ENCODE data around the gene PEAK1. TPM values are rescaled to one million over a fixed set of nuclear protein-coding genes. Genes with fewer than 3 reads are reported as not detected.

The PEAK1 gene
- total RNA-seq, 2 donors from 2014 or later, result 25.4 to 38.4 TPM

GRCh38 chr15:77392762-77393470, 27.0 kb downstream of the PEAK1 start:
- Histone ChIP-seq H3K36me3 (ENCODE audit: control insufficient read depth, insufficient read depth, low read length) (no peaks in the 10 kb centered on the region), H3K27me3 (ENCODE audit: control insufficient read depth, insufficient read depth, low read length, poor library complexity, severe bottlenecking) (no peaks in the 10 kb centered on the region), H3K9me3 (ENCODE audit: control insufficient read depth, low read length) (peaks cover 15% of the 10 kb centered on the region), H3K4me1 (ENCODE audit: control insufficient read depth, insufficient read depth, low read length) (no peaks in the 10 kb centered on the region), H3K9ac (ENCODE audit: extremely low read depth, low read length, poor library complexity, severe bottlenecking) (no peak overlapping the region), H3K27ac (ENCODE audit: low read depth, low read length) (no peak overlapping the region), H3K4me3 (ENCODE audit: low read length) (no peak overlapping the region)
- Mint-ChIP-seq H3K27me3 (ENCODE audit: insufficient read depth) (no peaks in the 10 kb centered on the region), H3K36me3 (ENCODE audit: low read depth) (peaks cover 2% of the 10 kb centered on the region), H3K9me3 (peaks cover 8% of the 10 kb centered on the region), H3K27ac (no peak overlapping the region), H3K4me3 (no peak overlapping the region), H3K4me1 (no peaks in the 10 kb centered on the region)
- no peak for TF ChIP-seq CTCF (conservative IDR thresholded peaks at IDR 0.05)
- 95 to 100% methylated on average over 2 to 7 of the region's 7 CpGs for WGBS, 2 experiments (ENCODE audit: insufficient coverage in 1 of 2, insufficient read length in 1 of 2)
- no peak for DNase-seq

GRCh38 chr15:77391372-77391951, 28.4 kb downstream of the PEAK1 start:
- Mint-ChIP-seq H3K4me1 (no peaks in the 10 kb centered on the region), H3K36me3 (ENCODE audit: low read depth) (peaks cover 2% of the 10 kb centered on the region), H3K4me3 (no peak overlapping the region), H3K27ac (no peak overlapping the region), H3K9me3 (peaks cover 5% of the 10 kb centered on the region), H3K27me3 (ENCODE audit: insufficient read depth) (no peaks in the 10 kb centered on the region)
- Histone ChIP-seq H3K4me3 (ENCODE audit: low read length) (no peak overlapping the region), H3K9ac (ENCODE audit: extremely low read depth, low read length, poor library complexity, severe bottlenecking) (no peak overlapping the region), H3K27ac (ENCODE audit: low read depth, low read length) (no peak overlapping the region), H3K27me3 (ENCODE audit: control insufficient read depth, insufficient read depth, low read length, poor library complexity, severe bottlenecking) (no peaks in the 10 kb centered on the region), H3K4me1 (ENCODE audit: control insufficient read depth, insufficient read depth, low read length) (no peaks in the 10 kb centered on the region), H3K36me3 (ENCODE audit: control insufficient read depth, insufficient read depth, low read length) (no peaks in the 10 kb centered on the region), H3K9me3 (ENCODE audit: control insufficient read depth, low read length) (peaks cover 15% of the 10 kb centered on the region)
- WGBS, 2 experiments (ENCODE audit: insufficient coverage in 1 of 2, insufficient read length in 1 of 2), result 87 to 97% methylated on average over 2 to 3 of the region's 3 CpGs
- DNase-seq, result no peak
- no peak for TF ChIP-seq CTCF (conservative IDR thresholded peaks at IDR 0.05)

GRCh38 chr15:77387365-77388105, 32.4 kb downstream of the PEAK1 start:
- Mint-ChIP-seq H3K9me3 (no peaks in the 10 kb centered on the region), H3K27ac (no peak overlapping the region), H3K4me1 (no peaks in the 10 kb centered on the region), H3K27me3 (ENCODE audit: insufficient read depth) (no peaks in the 10 kb centered on the region), H3K36me3 (ENCODE audit: low read depth) (no peaks in the 10 kb centered on the region), H3K4me3 (no peak overlapping the region)
- Histone ChIP-seq H3K9me3 (ENCODE audit: control insufficient read depth, low read length) (no peaks in the 10 kb centered on the region), H3K4me3 (ENCODE audit: low read length) (no peak overlapping the region), H3K36me3 (ENCODE audit: control insufficient read depth, insufficient read depth, low read length) (no peaks in the 10 kb centered on the region), H3K27ac (ENCODE audit: low read depth, low read length) (no peak overlapping the region), H3K4me1 (ENCODE audit: control insufficient read depth, insufficient read depth, low read length) (no peaks in the 10 kb centered on the region), H3K27me3 (ENCODE audit: control insufficient read depth, insufficient read depth, low read length, poor library complexity, severe bottlenecking) (no peaks in the 10 kb centered on the region), H3K9ac (ENCODE audit: extremely low read depth, low read length, poor library complexity, severe bottlenecking) (no peak overlapping the region)
- TF ChIP-seq CTCF (conservative IDR thresholded peaks at IDR 0.05), result no peak
- DNase-seq, result no peak
- WGBS, 2 experiments (ENCODE audit: insufficient coverage in 1 of 2, insufficient read length in 1 of 2), result 90 to 94% methylated on average over 1 to 2 of the region's 2 CpGs

Measured in endodermal cell (in vitro differentiated cells).